Spinal cord (tissue), 10 donors: Measurements from ENCODE around the gene KRTAP10-2. TPM values are rescaled to one million over a fixed set of nuclear protein-coding genes. Genes with fewer than 3 reads are reported as not detected.
"Not testable (repeated sequence)": the region's sequence is repeated elsewhere in the genome, so short reads cannot be mapped to it uniquely, and the experiment has no call there.

Experiments used
- DNase-seq, 6 donors: peaks; one replicate each; pipeline versions ENCODE4 v3.0.0 to v3.0.0-alpha.2; 2013 to 2015; ENCODE audit warnings: low spot score in 6 of 6, low read depth in 4 of 6
- H3K27ac ChIP-seq: one replicate; pipeline ENCODE4 v1.5.1; 2013; ENCODE audit warnings: low read depth, low read length, control low read depth
- H3K27me3 ChIP-seq: one replicate; pipeline ENCODE4 v1.6.1; 2013; ENCODE audit warnings: low read length; ENCODE audit not compliant: control insufficient read depth, insufficient read depth
- H3K36me3 ChIP-seq: one replicate; pipeline ENCODE4 v1.6.1; 2013; ENCODE audit warnings: low read length; ENCODE audit not compliant: control insufficient read depth, insufficient read depth
- H3K4me1 ChIP-seq: one replicate; pipeline ENCODE4 v1.6.1; 2013; ENCODE audit warnings: low read length; ENCODE audit not compliant: control insufficient read depth, insufficient read depth
- H3K4me3 ChIP-seq: one replicate; pipeline ENCODE4 v1.5.1; 2013; ENCODE audit warnings: low read depth, low read length, control low read depth
- H3K9me3 ChIP-seq: one replicate; pipeline ENCODE4 v1.6.1; 2013; ENCODE audit warnings: low read length; ENCODE audit not compliant: control insufficient read depth, insufficient read depth
- WGBS: methylation state at CpG from one replicate; pipeline ENCODE4 v1.1.5; 2013; ENCODE audit warnings: missing lambda C conversion rate; ENCODE audit not compliant: insufficient coverage; 5-methylcytosine and 5-hydroxymethylcytosine counted together
- polyA plus RNA-seq, 2 donors: library from polyadenylated mRNA; unstranded; fragments of 120-200 nt; gene quantifications; one replicate each; pipeline ENCODE4 v1.2.1, GENCODE V29; 2013; ENCODE audit not compliant: insufficient read length in 2 of 2
- total RNA-seq, 2 donors: library from RNA; depleted of rRNA in 1 of 2; stranded (reverse); fragments of 120-200 nt in 1 of 2; fragments of >200 nt in 1 of 2; gene quantifications; one replicate each; pipeline versions ENCODE4 v1.2.3 to v1.2.4, GENCODE V29; 2013 to 2014
- donor health status: healthy.

Gene KRTAP10-2
- total and polyA plus RNA-seq, 4 donors, result not detected

- Histone ChIP-seq H3K27me3 (no peaks in the 10 kb centered on the region), H3K27ac (no peak overlapping the region)
Observed at GRCh38 chr21:44552681-44553080, 1.4 kb upstream of the KRTAP10-2 start.

DNA sequence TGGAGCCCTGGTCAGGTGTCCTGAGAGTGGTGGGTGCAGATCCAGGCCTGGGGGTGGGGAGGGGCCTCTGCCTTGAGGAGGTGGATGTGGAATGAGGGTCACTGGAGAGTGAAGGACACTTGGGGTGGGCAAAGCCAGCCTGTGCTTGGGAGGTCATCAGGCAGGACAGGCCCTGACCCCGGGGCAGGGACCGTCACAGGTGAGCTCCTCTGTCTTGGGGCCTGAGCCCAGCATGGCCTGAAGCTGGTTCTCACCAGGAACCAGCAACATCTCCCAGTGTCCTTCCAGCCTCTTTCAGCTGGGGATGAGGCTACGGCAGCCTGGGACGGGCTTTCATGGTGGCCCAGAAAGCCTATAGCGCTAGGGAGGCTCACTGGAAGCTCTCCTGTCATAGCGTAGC is 831 bp upstream of the KRTAP10-2 start:
- H3K4me3 ChIP-seq, result no peak overlapping the region
- H3K9me3 ChIP-seq, result no peaks in the 10 kb centered on the region
- no peak overlapping the region for H3K27ac ChIP-seq
- no peaks in the 10 kb centered on the region for H3K27me3 ChIP-seq
- 90% methylated on average over 6 of the region's 6 CpGs for WGBS
- peaks cover 2% of the 10 kb centered on the region for H3K4me1 ChIP-seq
- no peaks in the 10 kb centered on the region for H3K36me3 ChIP-seq
- DNase-seq, result no peak

More at GRCh38 chr21:44552681-44553080, 1.4 kb upstream of the KRTAP10-2 start:
- 53% methylated on average over 11 of the region's 13 CpGs for WGBS
- H3K36me3 ChIP-seq, result no peaks in the 10 kb centered on the region
- no peak overlapping the region for H3K4me3 ChIP-seq
- no peak for DNase-seq
- H3K9me3 ChIP-seq, result no peaks in the 10 kb centered on the region
- peaks cover 1% of the 10 kb centered on the region for H3K4me1 ChIP-seq

- no peaks in the 10 kb centered on the region for H3K9me3 ChIP-seq
- DNase-seq, result no peak
- no peak overlapping the region for H3K4me3 ChIP-seq
- H3K4me1 ChIP-seq, result peaks cover 2% of the 10 kb centered on the region
- 48% methylated on average over 10 of the region's 10 CpGs for WGBS
- no peaks in the 10 kb centered on the region for H3K27me3 ChIP-seq
- H3K36me3 ChIP-seq, result no peaks in the 10 kb centered on the region
- no peak overlapping the region for H3K27ac ChIP-seq
Observed at GRCh38 chr21:44550807-44551206, 498 bp downstream of the KRTAP10-2 start.

DNA sequence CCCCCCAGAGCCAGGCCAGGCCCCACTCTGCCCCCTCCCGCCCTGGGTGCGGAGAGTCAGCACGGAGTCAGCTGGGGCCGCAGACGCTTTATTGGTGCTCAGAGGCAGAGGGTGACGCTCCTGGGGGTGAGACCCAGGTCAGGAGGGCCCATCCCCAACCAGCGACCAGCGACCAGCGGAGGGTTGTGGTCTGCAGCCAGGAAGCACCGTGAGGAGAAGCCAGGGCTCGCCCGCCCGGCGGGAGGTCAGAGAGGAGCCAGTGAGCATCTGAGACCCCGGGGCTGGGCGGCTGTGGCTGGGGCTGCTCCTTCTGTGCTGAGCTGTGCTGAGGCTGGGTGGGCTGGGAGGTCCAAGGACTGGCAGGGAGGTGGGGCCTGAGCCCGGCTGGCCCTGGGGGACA is 1.0 kb downstream of the KRTAP10-2 start:
- WGBS, result 58% methylated on average over 14 of the region's 17 CpGs
- H3K27ac ChIP-seq, H3K9me3 ChIP-seq, H3K4me3 ChIP-seq, H3K27me3 ChIP-seq, DNase-seq, H3K36me3 ChIP-seq, H3K4me1 ChIP-seq: not testable (repeated sequence)

DNA sequence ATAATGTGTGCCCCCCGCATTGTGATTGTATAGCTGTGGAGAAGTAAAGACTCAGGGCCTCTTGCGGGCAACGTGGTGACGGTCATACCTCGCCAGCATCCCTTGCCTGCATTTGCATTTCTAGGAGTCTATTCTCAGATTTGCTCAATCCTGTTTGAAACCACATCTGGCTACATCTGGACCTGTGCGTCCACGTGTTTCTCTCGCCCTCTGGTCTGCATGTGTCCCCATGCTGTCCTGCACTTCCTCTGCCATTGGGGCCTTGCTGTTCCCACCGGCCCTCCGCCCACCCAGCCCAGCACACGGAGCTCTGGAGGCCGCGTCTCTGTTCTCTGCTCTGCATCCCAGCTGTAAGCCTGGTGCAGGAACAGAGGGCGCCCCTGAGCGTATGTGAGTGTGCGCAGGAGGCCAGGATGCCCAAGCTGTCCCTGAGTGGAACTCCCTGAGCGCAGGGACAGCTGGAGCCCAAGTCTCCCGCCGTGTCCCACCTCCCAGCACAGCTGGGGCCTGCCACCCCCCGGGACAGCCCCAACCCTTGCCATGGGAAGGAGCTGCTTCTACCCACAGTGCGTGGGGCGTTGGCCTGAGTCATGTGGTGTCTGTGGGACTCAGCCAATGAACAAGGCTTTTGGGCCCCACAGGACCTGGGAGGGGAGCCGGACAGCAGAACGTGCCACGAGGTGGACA is 1.6 kb downstream of the KRTAP10-2 start:
- H3K4me1 ChIP-seq, result peaks cover 2% of the 10 kb centered on the region
- 78% methylated on average over 25 of the region's 25 CpGs for WGBS
- no peaks in the 10 kb centered on the region for H3K9me3 ChIP-seq
- H3K4me3 ChIP-seq, result no peak overlapping the region
- H3K27me3 ChIP-seq, result no peaks in the 10 kb centered on the region
- H3K27ac ChIP-seq, result no peak overlapping the region
- H3K36me3 ChIP-seq, result no peaks in the 10 kb centered on the region
- no peak for DNase-seq

GRCh38 chr21:44548922-44549321 is 2.4 kb downstream of the KRTAP10-2 start:
- 30% methylated on average over 14 of the region's 14 CpGs for WGBS
- peak in 2 of 6 donors; percentile 13 to 21 for DNase-seq
- no peak overlapping the region for H3K27ac ChIP-seq

DNA sequence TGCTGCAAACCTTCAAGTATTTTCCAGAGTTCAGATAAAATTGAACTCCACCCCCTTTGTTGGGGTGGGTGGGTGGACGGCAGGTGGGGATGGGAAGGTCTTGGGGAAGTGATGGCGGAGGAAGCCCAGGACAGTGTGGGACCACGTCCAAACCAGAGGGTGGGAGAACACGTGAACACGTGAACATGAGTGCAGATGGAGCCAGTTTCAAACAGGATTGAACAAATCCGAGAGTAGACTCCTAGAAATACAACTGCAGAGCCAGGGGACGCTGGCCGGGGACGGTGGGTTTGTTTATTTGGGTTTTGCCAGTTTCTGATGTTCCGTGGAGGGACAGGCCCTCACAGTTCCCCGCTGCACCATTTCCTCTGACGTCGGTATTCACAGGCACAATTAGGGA is 2.9 kb downstream of the KRTAP10-2 start:
- 76% methylated on average over 12 of the region's 13 CpGs for WGBS
- Histone ChIP-seq H3K27ac (no peak overlapping the region), H3K4me3 (no peak overlapping the region), H3K4me1 (peaks cover 2% of the 10 kb centered on the region), H3K27me3 (no peaks in the 10 kb centered on the region), H3K9me3 (no peaks in the 10 kb centered on the region), H3K36me3 (no peaks in the 10 kb centered on the region)
- peak in 1 of 6 donors; percentile 6 for DNase-seq

More at GRCh38 chr21:44548922-44549321, 2.4 kb downstream of the KRTAP10-2 start:
- H3K36me3 ChIP-seq, result no peaks in the 10 kb centered on the region
- no peak overlapping the region for H3K4me3 ChIP-seq
- peaks cover 2% of the 10 kb centered on the region for H3K4me1 ChIP-seq
- no peaks in the 10 kb centered on the region for H3K9me3 ChIP-seq
- H3K27me3 ChIP-seq, result no peaks in the 10 kb centered on the region

DNA sequence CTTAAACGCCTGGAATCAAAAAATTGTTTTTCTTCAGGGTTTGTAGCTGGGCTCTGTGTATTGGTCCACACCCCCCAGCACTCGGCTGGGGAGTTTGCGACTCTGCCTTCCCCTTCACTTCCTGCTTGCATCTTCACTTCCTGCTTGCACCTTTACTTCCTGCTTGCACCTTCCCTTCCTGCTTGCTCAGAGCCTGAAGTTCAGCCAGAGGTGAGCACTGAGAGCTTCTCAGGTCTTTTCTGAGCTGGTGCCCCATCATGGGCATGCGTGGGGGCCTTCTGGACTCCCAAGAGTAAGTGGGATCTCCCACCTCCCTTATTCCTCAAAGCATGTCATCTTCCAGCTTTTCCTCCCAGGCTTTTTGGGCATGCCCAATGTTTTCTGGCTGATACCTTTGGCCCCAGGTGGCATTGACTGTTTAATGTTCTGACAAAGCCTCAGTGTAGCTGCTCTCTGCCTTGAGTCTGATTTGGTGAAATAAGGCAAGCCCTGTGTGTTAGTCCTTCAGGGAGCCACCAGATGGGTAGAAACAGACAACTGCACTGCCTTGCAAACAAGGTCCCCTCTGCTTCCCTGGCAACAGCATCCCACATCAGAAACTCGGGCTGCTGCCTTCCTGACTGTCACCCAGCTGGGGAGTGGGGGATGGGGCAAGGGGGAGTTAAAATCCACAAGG is 3.5 kb downstream of the KRTAP10-2 start:
- Histone ChIP-seq H3K9me3 (no peaks in the 10 kb centered on the region), H3K27me3 (no peaks in the 10 kb centered on the region), H3K4me1 (peaks cover 2% of the 10 kb centered on the region), H3K4me3 (no peak overlapping the region), H3K36me3 (no peaks in the 10 kb centered on the region), H3K27ac (no peak overlapping the region)
- 74% methylated on average over 4 of the region's 5 CpGs for WGBS
- DNase-seq, result peak in 1 of 6 donors; percentile 46

GRCh38 chr21:44544566-44544965 is 6.7 kb downstream of the KRTAP10-2 start:
- Histone ChIP-seq H3K27ac (no peak overlapping the region), H3K4me3 (no peak overlapping the region), H3K27me3 (no peaks in the 10 kb centered on the region), H3K9me3 (no peaks in the 10 kb centered on the region), H3K36me3 (no peaks in the 10 kb centered on the region), H3K4me1 (peaks cover 2% of the 10 kb centered on the region)
- DNase-seq, result no peak
- 75% methylated on average over 1 of the region's 3 CpGs for WGBS

DNA sequence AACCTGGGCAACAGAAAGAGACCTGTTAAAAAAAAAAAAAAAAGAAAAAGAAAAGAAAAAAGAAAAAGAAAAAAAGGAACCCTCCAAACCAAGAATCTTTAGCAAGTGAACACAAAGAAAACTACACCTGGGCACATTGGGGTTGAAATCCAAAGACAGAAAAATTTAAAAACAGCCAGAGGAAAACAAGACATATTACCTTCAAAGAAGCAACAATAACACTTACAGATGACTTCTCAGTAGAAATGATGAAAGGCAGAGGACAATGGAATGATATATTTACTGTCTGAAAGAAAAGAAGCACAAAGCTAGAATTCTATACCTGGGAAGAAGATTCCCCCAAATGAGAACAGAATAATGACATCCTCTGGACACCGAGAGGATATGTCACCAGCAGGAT is 8.6 kb downstream of the KRTAP10-2 start:
- Histone ChIP-seq H3K36me3 (no peaks in the 10 kb centered on the region), H3K27ac (no peak overlapping the region), H3K27me3 (no peaks in the 10 kb centered on the region), H3K4me1 (peaks cover 1% of the 10 kb centered on the region), H3K4me3 (no peak overlapping the region), H3K9me3 (no peaks in the 10 kb centered on the region)
- no CpG with 5 or more reads among the region's 1 CpG for WGBS
- DNase-seq, result no peak
